ENCODE measurements around the gene MOV10L1.

The MOV10L1 gene

GRCh38 chr22:50053861-50054260 is 35.9 kb upstream of the MOV10L1 start:
- no peak for TF ChIP-seq CTCF (conservative IDR thresholded peaks at IDR 0.05; ENCODE audit: low read length)
- no peak for DNase-seq (ENCODE audit: low read depth)
- H3K4me3 ChIP-seq (ENCODE audit: low read length) = no peak overlapping the region

GRCh38 chr22:50056214-50056972 is 33.4 kb upstream of the MOV10L1 start:
- TF ChIP-seq CTCF (conservative IDR thresholded peaks at IDR 0.05; ENCODE audit: low read length) = no peak
- DNase-seq (ENCODE audit: low read depth) = no peak
- no peak overlapping the region for H3K4me3 ChIP-seq (ENCODE audit: low read length)

GRCh38 chr22:50057278-50058060 is 32.3 kb upstream of the MOV10L1 start:
- DNase-seq (ENCODE audit: low read depth) = no peak
- no peak for TF ChIP-seq CTCF (conservative IDR thresholded peaks at IDR 0.05; ENCODE audit: low read length)
- H3K4me3 ChIP-seq (ENCODE audit: low read length) = no peak overlapping the region

- H3K4me3 ChIP-seq (ENCODE audit: low read length) = no peak within 1 kb of the TSS
- no peak for DNase-seq (ENCODE audit: low read depth)
- no peak for TF ChIP-seq CTCF (conservative IDR thresholded peaks at IDR 0.05; ENCODE audit: low read length)
Measured at GRCh38 chr22:50058061-50058905, 31.5 kb upstream of the MOV10L1 start, which contains the start of gene TTLL8. TSS of gene TTLL8 (minus strand) at chr22:50058298.

- H3K4me3 ChIP-seq (ENCODE audit: low read length) = no peak overlapping the region; the same call in 1 of the 2 replicates
- TF ChIP-seq CTCF (conservative IDR thresholded peaks at IDR 0.05; ENCODE audit: low read length) = no peak; the same call in 1 of the 2 replicates
- peak; percentile 40 for DNase-seq (ENCODE audit: low read depth)
Measured at GRCh38 chr22:50058906-50059880, 30.6 kb upstream of the MOV10L1 start.

GRCh38 chr22:50059881-50060262 is 29.9 kb upstream of the MOV10L1 start:
- DNase-seq (ENCODE audit: low read depth) = no peak
- H3K4me3 ChIP-seq (ENCODE audit: low read length) = no peak overlapping the region
- no peak for TF ChIP-seq CTCF (conservative IDR thresholded peaks at IDR 0.05; ENCODE audit: low read length)

All from AG10803 (cell line).